Epidermal melanocyte (primary cell): ENCODE measurements around the gene POU2F2.

Experiments used
- DNase-seq: peaks from one replicate; pipeline ENCODE4 v3.0.0; 2011; ENCODE audit warnings: low spot score; ENCODE audit not compliant: insufficient read length

Gene POU2F2

GRCh38 chr19:42154471-42155323 is 22.5 kb upstream of the POU2F2 start:
- no peak for DNase-seq

GRCh38 chr19:42153672-42154433 is 21.6 kb upstream of the POU2F2 start:
- no peak for DNase-seq

GRCh38 chr19:42152910-42153671 is 20.8 kb upstream of the POU2F2 start:
- no peak for DNase-seq

- DNase-seq: no peak
These were observed 19.8 kb upstream of the POU2F2 start for GRCh38 chr19:42151782-42152684.

GRCh38 chr19:42150911-42151361 is 18.7 kb upstream of the POU2F2 start:
- DNase-seq: no peak

- DNase-seq: no peak
These were observed 18.1 kb upstream of the POU2F2 start for GRCh38 chr19:42150364-42150763.

GRCh38 chr19:42149447-42150202 is 17.4 kb upstream of the POU2F2 start:
- no peak for DNase-seq

- DNase-seq: no peak
These were observed 16.0 kb upstream of the POU2F2 start for GRCh38 chr19:42148266-42148665.

- no peak for DNase-seq
These were observed 11.3 kb upstream of the POU2F2 start for GRCh38 chr19:42143341-42144234.

- DNase-seq: peak; percentile 40
These were observed 8.0 kb upstream of the POU2F2 start for GRCh38 chr19:42140125-42140754.

GRCh38 chr19:42134535-42135070 is 2.4 kb upstream of the POU2F2 start:
- no peak for DNase-seq

- DNase-seq: no peak
These were observed 744 bp upstream of the POU2F2 start for GRCh38 chr19:42132851-42133528.

- no peak for DNase-seq
These were observed 857 bp downstream of the POU2F2 start for GRCh38 chr19:42131149-42132029.

GRCh38 chr19:42130254-42130573 is 2.0 kb downstream of the POU2F2 start:
- DNase-seq: no peak

GRCh38 chr19:42129399-42130253 is 2.6 kb downstream of the POU2F2 start:
- DNase-seq: no peak

GRCh38 chr19:42126574-42126973 is 5.7 kb downstream of the POU2F2 start:
- DNase-seq: no peak
